ENCODE results near the gene EXOC4.

- no peak for TF ChIP-seq CTCF (IDR thresholded peaks at IDR 0.05)
- TF ChIP-seq POLR2AphosphoS5 (IDR thresholded peaks at IDR 0.05) = no peak
- no peak for TF ChIP-seq POLR2A (IDR thresholded peaks at IDR 0.05)
Observed at GRCh38 chr7:133812877-133813276, 560.0 kb downstream of the EXOC4 start.
